ENCODE results near the gene MCEMP1. TPM values are rescaled to one million over a fixed set of nuclear protein-coding genes. Genes with fewer than 3 reads are reported as not detected.

Gene MCEMP1
- polyA plus RNA-seq, 2 of the 4 experiments (the other 2 are of a cell fraction): 0.17 TPM; not detected in 1

DNA sequence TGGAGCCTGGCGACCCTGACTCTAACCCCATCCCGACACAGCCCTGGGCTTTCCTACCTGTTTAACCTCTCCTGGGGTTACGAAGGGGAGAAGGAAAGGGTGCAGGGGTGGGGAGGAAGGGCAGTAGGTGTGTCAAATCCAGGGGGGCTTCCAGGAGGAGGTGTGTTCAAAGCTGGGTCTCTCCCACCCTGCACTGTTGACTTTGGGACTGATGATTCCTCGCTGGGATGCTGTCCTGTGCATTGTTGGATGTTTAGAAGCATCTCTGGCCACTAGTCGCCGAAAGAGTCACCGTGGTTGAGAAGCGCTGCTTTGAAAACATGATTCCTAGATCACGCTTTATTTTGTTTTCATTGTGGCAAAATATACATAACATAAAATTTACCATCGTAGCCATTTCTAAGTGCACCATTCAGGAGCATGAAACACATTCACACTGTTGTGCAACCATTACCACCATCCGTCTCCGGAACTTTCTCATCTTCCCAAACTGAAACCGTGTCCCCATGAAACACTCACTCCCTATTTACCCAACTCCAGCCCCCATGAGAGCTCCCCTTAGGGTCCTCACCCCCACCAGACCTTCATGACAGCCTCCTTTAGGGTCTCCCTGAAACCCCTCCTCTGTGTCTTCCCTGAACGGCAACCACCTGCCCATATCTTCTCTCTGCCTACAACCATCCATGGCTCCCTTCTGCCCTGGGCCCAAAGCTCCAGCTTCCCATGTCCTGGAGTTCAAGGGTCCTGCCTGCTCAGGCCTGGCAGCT lies 29.5 kb downstream of the MCEMP1 start:
- Histone ChIP-seq H3K27ac (no peak overlapping the region), H3K4me2 (no peak overlapping the region), H3K4me1 (no peaks in the 10 kb centered on the region), H3K9me3 (no peaks in the 10 kb centered on the region), H3K4me3 (no peak overlapping the region)
- ChIA-PET POLR2A (no interaction called here), CTCF (interaction anchor here (1.8 kb wide), 1 partner anchor 9 kb away, joined by 5 read pairs; no protein-coding TSS in a partner anchor)
- FAIRE-seq (no peak), ATAC-seq (no peak), DNase-seq (ENCODE audit: low read depth in 1 of 2, low spot score in 1 of 2) (no peak)
- TF ChIP-seq HDAC2 (IDR thresholded peaks at IDR 0.05): no peak
- TF ChIP-seq FOSL2 (IDR thresholded peaks at IDR 0.05): no peak
- TF ChIP-seq FOSL2 (CRISPR knock-in tag; IDR thresholded peaks at IDR 0.05): no peak
- TF ChIP-seq, protein P1, sequence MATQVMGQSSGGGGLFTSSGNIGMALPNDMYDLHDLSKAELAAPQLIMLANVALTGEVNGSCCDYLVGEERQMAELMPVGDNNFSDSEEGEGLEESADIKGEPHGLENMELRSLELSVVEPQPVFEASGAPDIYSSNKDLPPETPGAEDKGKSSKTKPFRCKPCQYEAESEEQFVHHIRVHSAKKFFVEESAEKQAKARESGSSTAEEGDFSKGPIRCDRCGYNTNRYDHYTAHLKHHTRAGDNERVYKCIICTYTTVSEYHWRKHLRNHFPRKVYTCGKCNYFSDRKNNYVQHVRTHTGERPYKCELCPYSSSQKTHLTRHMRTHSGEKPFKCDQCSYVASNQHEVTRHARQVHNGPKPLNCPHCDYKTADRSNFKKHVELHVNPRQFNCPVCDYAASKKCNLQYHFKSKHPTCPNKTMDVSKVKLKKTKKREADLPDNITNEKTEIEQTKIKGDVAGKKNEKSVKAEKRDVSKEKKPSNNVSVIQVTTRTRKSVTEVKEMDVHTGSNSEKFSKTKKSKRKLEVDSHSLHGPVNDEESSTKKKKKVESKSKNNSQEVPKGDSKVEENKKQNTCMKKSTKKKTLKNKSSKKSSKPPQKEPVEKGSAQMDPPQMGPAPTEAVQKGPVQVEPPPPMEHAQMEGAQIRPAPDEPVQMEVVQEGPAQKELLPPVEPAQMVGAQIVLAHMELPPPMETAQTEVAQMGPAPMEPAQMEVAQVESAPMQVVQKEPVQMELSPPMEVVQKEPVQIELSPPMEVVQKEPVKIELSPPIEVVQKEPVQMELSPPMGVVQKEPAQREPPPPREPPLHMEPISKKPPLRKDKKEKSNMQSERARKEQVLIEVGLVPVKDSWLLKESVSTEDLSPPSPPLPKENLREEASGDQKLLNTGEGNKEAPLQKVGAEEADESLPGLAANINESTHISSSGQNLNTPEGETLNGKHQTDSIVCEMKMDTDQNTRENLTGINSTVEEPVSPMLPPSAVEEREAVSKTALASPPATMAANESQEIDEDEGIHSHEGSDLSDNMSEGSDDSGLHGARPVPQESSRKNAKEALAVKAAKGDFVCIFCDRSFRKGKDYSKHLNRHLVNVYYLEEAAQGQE (IDR thresholded peaks at IDR 0.05): no peak
- TF ChIP-seq NR3C1 (IDR thresholded peaks at IDR 0.05): no peak
- no peak for TF ChIP-seq JUNB (IDR thresholded peaks at IDR 0.05)
- 72% methylated on average over 14 of the region's 14 CpGs for WGBS (ENCODE audit: missing lambda C conversion rate)

DNA sequence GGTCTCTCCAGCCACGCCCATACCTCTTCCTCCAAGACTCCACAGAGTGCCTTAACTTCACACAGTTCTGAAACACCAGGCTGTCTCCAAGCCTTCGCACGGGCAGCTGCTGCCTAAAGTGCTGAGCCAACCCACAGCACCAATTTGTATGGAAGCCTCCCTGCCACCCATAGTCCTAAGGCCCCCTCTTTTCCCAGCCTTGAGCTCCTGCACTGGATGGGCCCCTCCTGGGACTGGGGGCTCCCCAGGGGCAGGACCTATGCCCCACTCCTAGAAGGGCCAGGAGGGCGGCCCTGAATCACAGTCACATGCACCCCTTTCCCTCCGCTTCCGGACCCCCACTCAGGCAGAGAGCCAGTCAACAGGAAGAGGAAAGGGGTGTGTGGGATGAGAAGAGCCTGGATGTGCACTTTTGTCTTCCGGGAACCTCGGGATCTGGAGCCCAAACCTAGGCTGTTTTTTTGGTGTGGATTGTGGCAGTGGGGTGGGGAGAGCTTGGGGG lies 30.1 kb downstream of the MCEMP1 start:
- H3K4me3 ChIP-seq: no peak overlapping the region
- DNase-seq (ENCODE audit: low read depth in 1 of 2, low spot score in 1 of 2) (no peak), FAIRE-seq (no peak), ATAC-seq (no peak; a peak in 1 of 6 replicates)
- CTCF ChIA-PET: interaction anchor here (1.8 kb wide), 1 partner anchor 9 kb away, joined by 5 read pairs; no protein-coding TSS in a partner anchor
- TF ChIP-seq, protein P2, sequence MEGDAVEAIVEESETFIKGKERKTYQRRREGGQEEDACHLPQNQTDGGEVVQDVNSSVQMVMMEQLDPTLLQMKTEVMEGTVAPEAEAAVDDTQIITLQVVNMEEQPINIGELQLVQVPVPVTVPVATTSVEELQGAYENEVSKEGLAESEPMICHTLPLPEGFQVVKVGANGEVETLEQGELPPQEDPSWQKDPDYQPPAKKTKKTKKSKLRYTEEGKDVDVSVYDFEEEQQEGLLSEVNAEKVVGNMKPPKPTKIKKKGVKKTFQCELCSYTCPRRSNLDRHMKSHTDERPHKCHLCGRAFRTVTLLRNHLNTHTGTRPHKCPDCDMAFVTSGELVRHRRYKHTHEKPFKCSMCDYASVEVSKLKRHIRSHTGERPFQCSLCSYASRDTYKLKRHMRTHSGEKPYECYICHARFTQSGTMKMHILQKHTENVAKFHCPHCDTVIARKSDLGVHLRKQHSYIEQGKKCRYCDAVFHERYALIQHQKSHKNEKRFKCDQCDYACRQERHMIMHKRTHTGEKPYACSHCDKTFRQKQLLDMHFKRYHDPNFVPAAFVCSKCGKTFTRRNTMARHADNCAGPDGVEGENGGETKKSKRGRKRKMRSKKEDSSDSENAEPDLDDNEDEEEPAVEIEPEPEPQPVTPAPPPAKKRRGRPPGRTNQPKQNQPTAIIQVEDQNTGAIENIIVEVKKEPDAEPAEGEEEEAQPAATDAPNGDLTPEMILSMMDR (IDR thresholded peaks at IDR 0.05): no peak
- no peak for TF ChIP-seq RNF2 (IDR thresholded peaks at IDR 0.05; ENCODE audit: borderline replicate concordance, low read depth)
- no peak for TF ChIP-seq CHD2 (IDR thresholded peaks at IDR 0.05; ENCODE audit: low read length, partially characterized antibody)
- WGBS (ENCODE audit: missing lambda C conversion rate): 49% methylated on average over 5 of the region's 8 CpGs
- no peaks in the 10 kb centered on the region for H3K9me3 ChIP-seq
- H3K4me2 ChIP-seq: no peak overlapping the region
- POLR2A ChIA-PET: no interaction called here
- no peaks in the 10 kb centered on the region for H3K4me1 ChIP-seq
- H3K27ac ChIP-seq: no peak overlapping the region

DNA sequence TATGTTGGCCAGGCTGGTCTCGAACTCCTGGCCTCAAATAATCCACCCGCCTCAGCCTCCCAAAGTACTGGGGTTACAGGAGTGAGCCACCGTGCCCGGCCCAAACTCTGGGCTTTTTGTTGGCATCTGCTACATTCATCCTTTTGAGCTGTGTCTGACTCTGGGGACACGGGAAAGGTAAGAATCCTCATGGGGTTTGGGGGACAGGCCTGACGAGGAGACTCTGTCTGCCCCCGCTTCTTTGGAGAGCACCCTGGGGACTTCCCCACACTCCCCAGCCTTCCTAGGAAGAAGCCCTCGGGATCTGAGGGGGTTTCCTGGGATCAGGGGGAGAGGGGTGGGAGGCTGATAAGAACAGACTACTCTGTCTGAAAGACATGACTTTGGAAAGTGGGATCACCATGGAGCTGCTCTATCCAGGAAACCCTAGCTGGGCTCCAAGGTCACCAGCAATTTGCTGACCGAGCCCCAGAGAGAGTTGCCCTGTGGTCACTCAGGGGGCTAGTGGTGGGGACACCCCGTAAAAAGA lies 33.1 kb downstream of the MCEMP1 start:
- CTCF ChIA-PET: no interaction called here
- Histone ChIP-seq H3K27ac (no peak overlapping the region), H3K4me1 (no peaks in the 10 kb centered on the region), H3K9me3 (no peaks in the 10 kb centered on the region), H3K4me3 (no peak overlapping the region), H3K4me2 (no peak overlapping the region)
- 60% methylated on average over 4 of the region's 10 CpGs for WGBS (ENCODE audit: missing lambda C conversion rate)
- DNase-seq (ENCODE audit: low read depth in 1 of 2, low spot score in 1 of 2): no peak
- POLR2A ChIA-PET: interaction anchor here (0.6 kb wide), 1 partner anchor 235 kb away, joined by 3 read pairs; no protein-coding TSS in a partner anchor
- FAIRE-seq: no peak
- ATAC-seq: no peak
- TF ChIP-seq RAD21 (conservative IDR thresholded peaks at IDR 0.05 in 1 of 2, IDR thresholded peaks at IDR 0.05 in 1 of 2): no peak
- TF ChIP-seq, protein P2 (IDR thresholded peaks at IDR 0.05): no peak
- no peak for TF ChIP-seq CEBPB (IDR thresholded peaks at IDR 0.05)
- no peak for TF ChIP-seq HDAC2 (IDR thresholded peaks at IDR 0.05)
- no peak for TF ChIP-seq NFE2L2 (conservative IDR thresholded peaks at IDR 0.05; ENCODE audit: low read length)
- TF ChIP-seq, protein P3, sequence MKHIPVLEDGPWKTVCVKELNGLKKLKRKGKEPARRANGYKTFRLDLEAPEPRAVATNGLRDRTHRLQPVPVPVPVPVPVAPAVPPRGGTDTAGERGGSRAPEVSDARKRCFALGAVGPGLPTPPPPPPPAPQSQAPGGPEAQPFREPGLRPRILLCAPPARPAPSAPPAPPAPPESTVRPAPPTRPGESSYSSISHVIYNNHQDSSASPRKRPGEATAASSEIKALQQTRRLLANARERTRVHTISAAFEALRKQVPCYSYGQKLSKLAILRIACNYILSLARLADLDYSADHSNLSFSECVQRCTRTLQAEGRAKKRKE (CRISPR knock-in tag; IDR thresholded peaks at IDR 0.05; ENCODE audit: low read depth): no peak
- TF ChIP-seq RCOR1 (IDR thresholded peaks at IDR 0.05; ENCODE audit: low read depth, low read length): no peak
- TF ChIP-seq ZNF302 (CRISPR knock-in tag; IDR thresholded peaks at IDR 0.05): no peak
- TF ChIP-seq TFCP2L1 (CRISPR knock-in tag; IDR thresholded peaks at IDR 0.05): no peak
- no peak for TF ChIP-seq PHF8 (IDR thresholded peaks at IDR 0.05; ENCODE audit: borderline replicate concordance, low read depth)
- TF ChIP-seq POLR2A (IDR thresholded peaks at IDR 0.05; ENCODE audit: low read length): no peak
